Measurements from ENCODE around the gene ITPK1. TPM values are rescaled to one million over a fixed set of nuclear protein-coding genes. Genes with fewer than 3 reads are reported as not detected.

ITPK1 gene
- total and polyA plus RNA-seq, 12 donors, result 47.1 to 152 (median 92.7) TPM

- ATAC-seq (no peak), DNase-seq (no peak)
- Histone ChIP-seq H3K9me3 (peaks cover 0 to 6% (median 0%) of the 10 kb centered on the region in 11 donors), H3K27ac (peak overlapping the region in 2 of 10 donors; percentile 69 to 75), H3K36me3 (no peaks in the 10 kb centered on the region), H3K27me3 (no peaks in the 10 kb centered on the region), H3K4me3 (no peak overlapping the region), H3K4me1 (peaks cover 3 to 52% (median 31%) of the 10 kb centered on the region in 9 donors)
- WGBS, 2 donors, result 95% methylated on average over 14 of the region's 14 CpGs
- intact Hi-C loops (cut with DNase I), result no loop called here
- no peak for TF ChIP-seq CTCF (IDR thresholded peaks at IDR 0.05)
Observed at GRCh38 chr14:92968291-92969020, 147.3 kb downstream of the ITPK1 start.

- H3K4me3 ChIP-seq, result no peak overlapping the region
- no peaks in the 10 kb centered on the region for H3K27me3 ChIP-seq
- WGBS, 2 donors, result 93 to 94% methylated on average over 2 of the region's 2 CpGs
- H3K4me1 ChIP-seq, result peaks cover 3 to 52% (median 31%) of the 10 kb centered on the region in 9 donors
- H3K36me3 ChIP-seq, result peaks cover 0 to 2% (median 0%) of the 10 kb centered on the region in 9 donors
- ATAC-seq, result no peak
- intact Hi-C loops (cut with DNase I), result no loop called here
- H3K9me3 ChIP-seq, result peaks cover 0 to 6% (median 0%) of the 10 kb centered on the region in 11 donors
- no peak for DNase-seq
- no peak for TF ChIP-seq CTCF (IDR thresholded peaks at IDR 0.05)
- no peak overlapping the region for H3K27ac ChIP-seq
Observed at GRCh38 chr14:92967346-92967926, 148.3 kb downstream of the ITPK1 start.

- H3K9me3 ChIP-seq, result peaks cover 0 to 6% (median 0%) of the 10 kb centered on the region in 11 donors
- peak overlapping the region in 7 of 10 donors; percentile 4 to 84 (median 72) for H3K27ac ChIP-seq
- no peak overlapping the region for H3K4me3 ChIP-seq
- ATAC-seq, result no peak
- DNase-seq, result no peak
- H3K36me3 ChIP-seq, result peaks cover 0 to 21% (median 0%) of the 10 kb centered on the region in 9 donors
- no peak for TF ChIP-seq CTCF (IDR thresholded peaks at IDR 0.05)
- WGBS, 2 donors, result 82 to 83% methylated on average over 1 of the region's 1 CpG
- H3K27me3 ChIP-seq, result no peaks in the 10 kb centered on the region
- intact Hi-C loops (cut with DNase I), result no loop called here
- H3K4me1 ChIP-seq, result peaks cover 3 to 53% (median 34%) of the 10 kb centered on the region in 9 donors
Observed at GRCh38 chr14:92965281-92965680, 150.4 kb downstream of the ITPK1 start.

GRCh38 chr14:92964124-92965109 is 151.3 kb downstream of the ITPK1 start:
- no peaks in the 10 kb centered on the region for H3K27me3 ChIP-seq
- intact Hi-C loops (cut with DNase I), result no loop called here
- peaks cover 0 to 6% (median 0%) of the 10 kb centered on the region in 11 donors for H3K9me3 ChIP-seq
- no peak overlapping the region for H3K4me3 ChIP-seq
- TF ChIP-seq CTCF (IDR thresholded peaks at IDR 0.05), result no peak
- peaks cover 0 to 27% (median 0%) of the 10 kb centered on the region in 9 donors for H3K36me3 ChIP-seq
- WGBS, 2 donors, result 68 to 71% methylated on average over 12 of the region's 12 CpGs
- DNase-seq (no peak), ATAC-seq (peak; percentile 41 to 78 (median 66))
- H3K4me1 ChIP-seq, result peaks cover 3 to 53% (median 34%) of the 10 kb centered on the region in 9 donors
- peak overlapping the region; percentile 3 to 84 (median 75) for H3K27ac ChIP-seq

Data from heart right ventricle (tissue), 16 donors.